H1 (cell line): ENCODE results near the gene NOL3. TPM values are rescaled to one million over a fixed set of nuclear protein-coding genes. Genes with fewer than 3 reads are reported as not detected.

Experiments
- CTCF ChIA-PET: fragments of 300-600 bp; sonication (Branson Sonifier 250); formaldehyde crosslinking; loops from one replicate; lab custom pipeline; 2021; ENCODE audit not compliant: partially characterized antibody; lab: Charles Lee
- POLR2A ChIA-PET: fragments of 300-600 bp; sonication (Branson Sonifier 250); formaldehyde crosslinking; loops from one replicate; lab custom pipeline; 2021; ENCODE audit warnings: inconsistent platforms; ENCODE audit not compliant: partially characterized antibody; lab: Charles Lee
- DNase-seq, 2 experiments: peaks; one replicate each; pipeline versions ENCODE4 v3.0.0 to v3.0.0-alpha.2; 2010 to 2022; ENCODE audit warnings: low spot score in 2 of 2, low read depth in 1 of 2, mixed read lengths in 1 of 2
- FAIRE-seq: peaks from 2 replicates; lab custom pipeline; 2011; peaks lifted over from hg19 to GRCh38; lab: Jason Lieb, UNC
- H2AFZ ChIP-seq: 2 replicates; pipeline ENCODE4 v1.8.1; 2012; ENCODE audit warnings: low read length, inconsistent platforms
- H2AK5ac ChIP-seq: 2 replicates; pipeline ENCODE4 v1.6.1; 2013; ENCODE audit warnings: low read depth, low read length
- H2BK120ac ChIP-seq: replicated peaks from 2 replicates; pipeline ENCODE3; 2013; ENCODE audit warnings: low read depth, low read length, inconsistent platforms
- H2BK12ac ChIP-seq: 2 replicates; pipeline ENCODE4 v1.6.1; 2013; ENCODE audit warnings: low read depth, low read length
- H2BK15ac ChIP-seq: 2 replicates; pipeline ENCODE4 v1.6.1; 2013; ENCODE audit warnings: low read length
- H2BK20ac ChIP-seq: 2 replicates; pipeline ENCODE4 v1.6.1; 2013; ENCODE audit warnings: low read length
- H2BK5ac ChIP-seq: 2 replicates; pipeline ENCODE4 v1.6.1; 2013; ENCODE audit warnings: low read depth, low read length
- H3K14ac ChIP-seq: 2 replicates; pipeline ENCODE4 v1.6.1; 2013; ENCODE audit warnings: inconsistent platforms; ENCODE audit not compliant: insufficient read length
- H3K18ac ChIP-seq: 2 replicates; pipeline ENCODE4 v1.6.1; 2013; ENCODE audit warnings: low read length; ENCODE audit errors: extremely low read depth
- H3K23ac ChIP-seq: 2 replicates; pipeline ENCODE4 v1.6.1; 2013; ENCODE audit warnings: inconsistent platforms; ENCODE audit not compliant: insufficient read length
- H3K23me2 ChIP-seq: 2 replicates; pipeline ENCODE4 v1.6.1; 2013; ENCODE audit warnings: low read depth, low read length
- H3K27ac ChIP-seq: 2 replicates; pipeline ENCODE4 v1.6.1; 2011; ENCODE audit warnings: low read depth, low read length, inconsistent platforms
- H3K27me3 ChIP-seq, 4 experiments: replicated peaks in 1 of 4; 1 replicate in 1 of 4; 2 replicates in 3 of 4; pipeline versions ENCODE4 v1.6.1 to v1.8.1; 2011 to 2013; ENCODE audit warnings: low read length in 3 of 4, mild to moderate bottlenecking in 3 of 4, inconsistent platforms in 2 of 4, mixed read lengths in 2 of 4, moderate library complexity in 1 of 4; ENCODE audit not compliant: control insufficient read depth in 3 of 4, insufficient read depth in 3 of 4; ENCODE audit errors: extremely low read depth in 1 of 4
- H3K36me3 ChIP-seq, 4 experiments: 2 replicates each; pipeline versions ENCODE4 v1.6.1 to v1.8.1; 2011 to 2013; ENCODE audit warnings: mild to moderate bottlenecking in 4 of 4, low read length in 3 of 4, moderate library complexity in 2 of 4, control low read depth in 1 of 4, inconsistent platforms in 1 of 4; ENCODE audit not compliant: insufficient read depth in 4 of 4, control insufficient read depth in 2 of 4
- H3K4ac ChIP-seq: replicated peaks from 2 replicates; pipeline ENCODE3; 2013; ENCODE audit warnings: low read length, low read depth, mixed read lengths, inconsistent platforms; ENCODE audit not compliant: insufficient read length
- H3K4me1 ChIP-seq, 4 experiments: replicated peaks in 1 of 4; 1 replicate in 1 of 4; 2 replicates in 3 of 4; pipeline versions ENCODE4 v1.6.1 to v1.8.1; 2011 to 2013; ENCODE audit warnings: low read length in 3 of 4, inconsistent platforms in 2 of 4, mixed read lengths in 1 of 4; ENCODE audit not compliant: insufficient read depth in 4 of 4, control insufficient read depth in 3 of 4
- H3K4me2 ChIP-seq, 2 experiments: 2 replicates each; pipeline versions ENCODE4 v1.6.1 to v1.8.1; 2011 to 2013; ENCODE audit warnings: low read depth in 2 of 2, low read length in 2 of 2, control low read depth in 1 of 2, inconsistent platforms in 1 of 2, mild to moderate bottlenecking in 1 of 2; ENCODE audit not compliant: insufficient read depth in 1 of 2
- H3K4me3 ChIP-seq, 4 experiments: fragments of 200-600, 300-600 bp in 1 of 4; sonication (generic), shearing (Covaris generic), sonication (Bioruptor Twin) in 1 of 4; 2 replicates each; pipeline versions ENCODE4 v1.5.1 to v1.8.1; 2011 to 2016; ENCODE audit warnings: low read length in 4 of 4, low read depth in 3 of 4, control low read depth in 2 of 4, inconsistent platforms in 2 of 4, mild to moderate bottlenecking in 2 of 4, mixed read lengths in 1 of 4, moderate library complexity in 1 of 4; ENCODE audit not compliant: insufficient read depth in 2 of 4; ENCODE audit errors: extremely low read depth in 1 of 4
- H3K56ac ChIP-seq: replicated peaks from 2 replicates; pipeline ENCODE3; 2013; ENCODE audit warnings: low read depth, mild to moderate bottlenecking, mixed read lengths, low read length, inconsistent platforms; ENCODE audit not compliant: insufficient read length
- H3K79me1 ChIP-seq: 2 replicates; pipeline ENCODE4 v1.6.1; 2013; ENCODE audit warnings: low read depth, low read length, control low read depth
- H3K79me2 ChIP-seq, 2 experiments: 2 replicates each; pipeline versions ENCODE4 v1.6.1 to v1.8.1; 2012 to 2013; ENCODE audit warnings: low read length in 2 of 2, mild to moderate bottlenecking in 2 of 2, inconsistent platforms in 1 of 2; ENCODE audit not compliant: insufficient read depth in 2 of 2, control insufficient read depth in 1 of 2
- H3K9ac ChIP-seq, 4 experiments: replicated peaks in 1 of 4; 1 replicate in 1 of 4; 2 replicates in 3 of 4; pipeline versions ENCODE4 v1.6.1 to v1.8.1; 2011 to 2013; ENCODE audit warnings: low read depth in 3 of 4, low read length in 3 of 4, control low read depth in 2 of 4, mild to moderate bottlenecking in 2 of 4, moderate library complexity in 2 of 4, inconsistent platforms in 1 of 4; ENCODE audit errors: extremely low read depth in 1 of 4
- H3K9me3 ChIP-seq, 2 experiments: 2 replicates each; pipeline versions ENCODE4 v1.6.1 to v1.8.1; 2012 to 2013; ENCODE audit warnings: mild to moderate bottlenecking in 2 of 2, moderate library complexity in 2 of 2, control low read depth in 1 of 2, inconsistent platforms in 1 of 2, low read depth in 1 of 2, low read length in 1 of 2, mixed read lengths in 1 of 2; ENCODE audit not compliant: insufficient read depth in 2 of 2
- H4K20me1 ChIP-seq, 2 experiments: replicated peaks in 1 of 2; 2 replicates each; pipeline versions ENCODE3 to v1.8.1; 2011 to 2013; ENCODE audit warnings: inconsistent platforms in 2 of 2, low read length in 2 of 2, mild to moderate bottlenecking in 1 of 2; ENCODE audit not compliant: insufficient read depth in 2 of 2, control insufficient read depth in 1 of 2
- H4K5ac ChIP-seq: 2 replicates; pipeline ENCODE4 v1.6.1; 2013; ENCODE audit warnings: low read length, low read depth, mixed read lengths, inconsistent platforms; ENCODE audit not compliant: insufficient read length
- H4K8ac ChIP-seq: 2 replicates; pipeline ENCODE4 v1.8.0; 2013; ENCODE audit warnings: mild to moderate bottlenecking, moderate library complexity, low read length, inconsistent platforms; ENCODE audit not compliant: insufficient read depth; ENCODE audit errors: extremely low read depth
- H4K91ac ChIP-seq: replicated peaks from 2 replicates; pipeline ENCODE3; 2013; ENCODE audit warnings: low read length, mixed read lengths, inconsistent platforms; ENCODE audit not compliant: insufficient read length
- CTBP2 ChIP-seq: IDR thresholded peaks from 2 replicates; pipeline ENCODE4 v1.7.0; 2011; ENCODE audit warnings: borderline replicate concordance, mild to moderate bottlenecking, moderate library complexity, mixed read lengths, low read length; ENCODE audit not compliant: insufficient read depth, insufficient read length
- JUN ChIP-seq: IDR thresholded peaks from 2 replicates; pipeline ENCODE4 v1.6.1; 2011; ENCODE audit warnings: low read depth, mild to moderate bottlenecking, improper control_type of control experiment, low read length
- KDM1A ChIP-seq: fragments of 200-600, 300-600 bp; sonication (generic); IDR thresholded peaks from 2 replicates; pipeline ENCODE4 v1.7.1; 2016; ENCODE audit warnings: mild to moderate bottlenecking, low read length, borderline replicate concordance
- SIN3A ChIP-seq, 2 experiments: IDR thresholded peaks in 1 of 2; conservative IDR thresholded peaks in 1 of 2; 2 replicates each; pipeline ENCODE4 v1.6.1; 2011 to 2012; ENCODE audit warnings: low read length in 2 of 2, improper control_type of control experiment in 1 of 2, low read depth in 1 of 2, mild to moderate bottlenecking in 1 of 2
- WGBS, 2 experiments: shearing (Covaris generic) in 1 of 2; methylation state at CpG; one replicate each; pipeline versions ENCODE4 v1.1.6 to v1.1.7; 2013 to 2015; ENCODE audit warnings: low lambda C conversion rate in 2 of 2, mixed read lengths in 2 of 2, inconsistent platforms in 1 of 2, low coverage in 1 of 2, missing lambda C conversion rate in 1 of 2; ENCODE audit not compliant: insufficient replicate concordance in 2 of 2, insufficient coverage in 1 of 2, insufficient read length in 1 of 2; ENCODE audit errors: extremely low coverage in 1 of 2, missing lambda C conversion rate in 1 of 2; 5-methylcytosine and 5-hydroxymethylcytosine counted together
- polyA plus RNA-seq, 7 experiments: library from polyadenylated mRNA; depleted of rRNA in 3 of 7; stranded (reverse) in 5 of 7; unstranded in 2 of 7; fragments of >200 nt in 5 of 7; fragments of 200-250 nt in 2 of 7; gene quantifications; 1 replicate in 5 of 7; 2 replicates in 1 of 7; 4 replicates in 1 of 7; pipeline versions ENCODE4 v1.2.1 to v1.2.3, GENCODE V29; 2011 to 2013; ENCODE audit warnings: missing spikeins in 2 of 7, mixed read lengths in 2 of 7
- total RNA-seq: library from RNA; stranded (reverse); fragmentation: NEBNext Ultra II Directional; extraction: Animal tissue kit (Norgen Biotek cat#: 25700); gene quantifications from 2 replicates; pipeline ENCODE4 v1.2.1, GENCODE V29; 2021

NOL3 gene
- total and polyA plus RNA-seq, 2 of the 8 experiments (the other 6 are each of a cell fraction or from before 2014, with no cell fraction given) = 2.2 to 4.6 TPM

DNA sequence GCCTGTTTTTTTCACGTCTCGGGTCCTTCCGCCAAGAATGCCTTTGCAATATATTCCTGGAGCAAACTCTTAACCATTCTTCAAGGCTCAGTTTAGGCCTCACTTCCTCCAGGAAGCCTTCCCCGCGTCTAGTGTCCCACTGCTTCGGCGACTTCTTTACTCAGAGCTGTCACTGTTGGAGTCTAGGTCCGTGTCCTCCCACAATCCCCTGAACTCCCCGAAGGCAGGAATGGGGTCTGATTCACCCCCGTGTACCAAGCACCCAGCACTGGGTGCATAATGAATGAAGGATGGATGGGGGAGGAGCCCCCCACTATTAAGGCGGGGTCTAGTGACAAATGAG is 12.9 kb downstream of the NOL3 start:
- Histone ChIP-seq H2BK120ac (no peak overlapping the region), H4K8ac (no peak overlapping the region; the same call in 1 of the 2 replicates), H3K27me3 (peaks cover 8 to 37% (median 23%) of the 10 kb centered on the region in 4 experiments), H3K23me2 (peaks cover 15% of the 10 kb centered on the region; the same call in 1 of the 2 replicates), H4K20me1 (peaks cover 2 to 24% of the 10 kb centered on the region in 2 experiments), H2BK12ac (no peak overlapping the region), H3K18ac (no peak overlapping the region), H2AFZ (no peak overlapping the region), H3K79me1 (no peaks in the 10 kb centered on the region), H3K9ac (peak overlapping the region in 1 of 4 experiments; percentile 96; a peak in 2 of 7 replicates), H3K56ac (no peak overlapping the region), H3K23ac (no peak overlapping the region), H3K4me3 (peak overlapping the region; percentile 73 to 90 (median 85)), H4K5ac (no peak overlapping the region), H3K4me2 (peak overlapping the region; percentile 67 to 92), H2BK15ac (no peak overlapping the region; the same call in 1 of the 2 replicates), H3K27ac (no peak overlapping the region), H3K4me1 (peaks cover 0 to 21% (median 16%) of the 10 kb centered on the region in 4 experiments; a peak in 5 of 7 replicates), H2BK20ac (no peak overlapping the region), H2BK5ac (no peak overlapping the region), H4K91ac (no peak overlapping the region), H3K14ac (no peak overlapping the region), H3K4ac (no peak overlapping the region), H3K79me2 (peaks cover 0 to 5% of the 10 kb centered on the region in 2 experiments; a peak in 1 of 4 replicates), H3K36me3 (no peaks in the 10 kb centered on the region; a peak in 1 of 8 replicates), H2AK5ac (no peak overlapping the region), H3K9me3 (no peaks in the 10 kb centered on the region)
- POLR2A ChIA-PET = interaction anchor here (1.3 to 4.0 kb wide), 5 partner anchors 9 to 32 kb away, joined by 4 to 19 read pairs (median 12); partner anchors contain the start of genes B3GNT9 and HSF4
- CTCF ChIA-PET = interaction anchor here (1.0 to 9.3 kb wide), 9 partner anchors 10 to 231 kb away, joined by 3 to 151 read pairs (median 5); partner anchors contain the start of genes CES3, ELMO3, FBXL8 and HSF4
- FAIRE-seq = no peak
- WGBS, 2 experiments = 7% methylated on average over 11 of the region's 11 CpGs; no CpG with 5 or more reads in 1 of the 2 experiments
- no peak for TF ChIP-seq CTBP2
- TF ChIP-seq KDM1A = peak; percentile 30; the same call in 1 of the 2 replicates
- TF ChIP-seq JUN = no peak
- 0 out of 4 replicates have a peak, but pooled peaks of 1 of the 2 experiments have one; percentile 37 for TF ChIP-seq SIN3A (conservative IDR thresholded peaks at IDR 0.05 in 1 of 2, IDR thresholded peaks at IDR 0.05 in 1 of 2; ENCODE audit: low read depth in 1 of 2, low read length in 2 of 2)
- DNase-seq = no peak
